ENCODE measurements around the gene TCHHL1.

The TCHHL1 gene

DNA sequence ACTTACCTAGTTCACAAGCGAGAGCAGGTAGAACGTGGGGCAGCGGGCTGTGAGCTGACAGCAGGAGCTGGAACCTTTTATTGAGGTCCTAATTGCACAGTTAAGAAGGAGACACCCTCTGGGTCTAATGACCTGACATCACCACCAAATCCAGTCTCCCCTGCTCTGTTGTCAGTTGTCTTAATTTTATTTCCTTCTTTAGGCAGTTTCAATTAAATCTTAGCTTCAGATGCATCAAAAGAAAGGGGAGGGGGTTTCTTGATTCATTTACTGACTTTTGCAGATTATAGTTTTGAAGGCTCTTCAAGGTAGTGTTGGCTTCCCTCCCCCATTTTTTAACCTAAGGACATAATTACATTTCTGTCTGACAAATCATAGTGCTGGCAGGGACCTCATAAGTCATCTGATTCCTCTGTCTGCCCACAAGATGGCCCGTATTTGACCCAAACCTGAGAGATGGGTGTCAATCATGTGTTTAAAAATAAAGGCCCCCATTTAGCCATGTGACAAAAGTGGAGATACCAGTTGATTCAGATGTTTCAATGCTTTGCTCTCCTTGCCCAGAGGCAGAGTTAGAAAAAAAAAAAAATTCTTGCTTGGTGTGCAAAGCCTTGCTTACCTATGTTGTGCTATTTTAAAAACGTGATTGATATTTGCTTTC is at the start of gene TCHHL1:
TSS of gene TCHHL1 (minus strand) at position 51 of the 661 bp plus-strand sequence. CDS start 921 bp downstream, outside the sequence.
- DNase-seq: no peak

- DNase-seq: no peak
These were observed 48.4 kb upstream of the TCHHL1 start for GRCh38 chr1:152137215-152137614.

GRCh38 chr1:152130186-152130585 is 41.3 kb upstream of the TCHHL1 start:
- no peak for DNase-seq

GRCh38 chr1:152127673-152128072 is 38.8 kb upstream of the TCHHL1 start:
- no peak for DNase-seq

- DNase-seq: no peak
These were observed 37.1 kb upstream of the TCHHL1 start for GRCh38 chr1:152125834-152126443.

DNA sequence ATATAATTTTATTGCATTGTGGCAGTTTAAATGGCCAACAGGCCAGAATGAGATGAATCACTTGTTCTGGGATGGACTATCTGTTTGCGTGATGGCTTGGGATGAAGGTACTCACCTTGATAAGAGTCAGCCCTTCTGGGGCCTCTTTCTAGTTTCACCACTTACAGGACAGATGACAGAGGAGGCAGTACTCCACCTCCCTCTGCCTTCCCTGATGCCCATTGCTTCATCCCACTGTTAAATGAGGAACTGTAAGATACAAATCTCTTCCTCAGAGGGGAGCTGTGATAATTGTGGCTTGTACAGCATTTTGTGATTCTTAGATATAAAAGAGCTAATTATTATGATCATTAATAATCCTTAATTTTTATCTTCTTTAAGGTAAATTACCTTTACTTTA is 30.1 kb upstream of the TCHHL1 start:
- DNase-seq: no peak

DNA sequence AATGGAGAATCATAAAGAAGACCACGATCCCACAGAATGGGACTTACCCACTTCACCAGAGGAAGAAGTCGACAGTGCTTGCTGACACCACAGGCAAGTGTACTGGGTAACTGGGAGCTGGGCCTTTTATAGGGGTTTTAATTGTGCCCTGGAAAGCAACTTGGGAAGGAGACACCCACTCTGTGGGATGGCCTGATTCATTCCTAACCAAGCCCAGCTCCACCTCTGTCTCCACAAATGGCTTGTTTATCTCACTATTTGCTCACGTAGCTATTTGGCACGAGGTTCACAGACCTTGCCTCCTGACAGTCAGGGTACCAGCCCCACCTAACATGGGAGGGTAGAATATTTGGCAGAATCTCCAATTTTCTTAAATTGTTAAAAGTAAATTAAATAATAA is 26.5 kb upstream of the TCHHL1 start, which contains the start of gene TCHH:
TSS of gene TCHH (minus strand) at position 101 of the 400 bp plus-strand sequence. CDS start 1,364 bp downstream, outside the sequence.
- no peak for DNase-seq

- no peak for DNase-seq
These were observed 24.1 kb upstream of the TCHHL1 start for GRCh38 chr1:152112885-152113432.

DNA sequence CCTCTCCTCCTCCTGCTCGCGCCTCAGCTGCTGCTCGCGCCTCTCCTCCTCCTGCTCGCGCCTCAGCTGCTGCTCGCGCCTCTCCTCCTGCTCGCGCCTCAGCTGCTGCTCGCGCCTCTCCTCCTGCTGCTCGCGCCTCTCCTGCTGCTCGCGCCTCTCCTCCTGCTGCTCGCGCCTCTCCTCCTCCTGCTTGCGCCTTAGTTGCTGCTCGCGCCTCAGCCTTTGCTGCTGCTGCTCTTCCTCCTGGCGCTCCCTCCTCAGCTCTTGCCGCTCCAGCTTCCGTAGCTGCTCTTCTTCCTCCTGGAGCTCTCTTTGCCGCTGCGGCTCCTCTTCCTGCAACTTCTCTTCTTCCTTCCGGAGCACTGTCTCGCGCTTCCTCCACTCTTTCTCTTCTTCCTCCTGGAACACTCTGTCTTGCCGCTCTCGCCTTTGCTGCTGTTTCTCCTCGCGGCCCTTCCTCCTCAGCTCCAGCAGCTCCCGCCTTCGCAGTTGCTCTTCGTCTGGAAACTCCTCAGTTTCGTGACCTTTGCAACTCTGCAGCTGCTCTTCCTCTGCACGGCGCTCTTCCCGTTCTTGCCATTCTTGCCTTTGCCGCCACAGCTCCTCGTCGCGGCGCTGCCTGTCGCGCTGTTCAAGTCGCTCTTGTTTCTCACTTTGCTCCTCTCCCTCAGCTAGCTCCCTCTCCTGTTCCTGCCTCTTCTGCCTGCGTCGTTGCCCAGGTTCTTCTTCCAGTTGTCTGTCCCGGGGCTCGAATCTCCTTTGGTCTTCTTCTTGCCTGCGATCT is 23.4 kb upstream of the TCHHL1 start:
- DNase-seq: no peak

DNA sequence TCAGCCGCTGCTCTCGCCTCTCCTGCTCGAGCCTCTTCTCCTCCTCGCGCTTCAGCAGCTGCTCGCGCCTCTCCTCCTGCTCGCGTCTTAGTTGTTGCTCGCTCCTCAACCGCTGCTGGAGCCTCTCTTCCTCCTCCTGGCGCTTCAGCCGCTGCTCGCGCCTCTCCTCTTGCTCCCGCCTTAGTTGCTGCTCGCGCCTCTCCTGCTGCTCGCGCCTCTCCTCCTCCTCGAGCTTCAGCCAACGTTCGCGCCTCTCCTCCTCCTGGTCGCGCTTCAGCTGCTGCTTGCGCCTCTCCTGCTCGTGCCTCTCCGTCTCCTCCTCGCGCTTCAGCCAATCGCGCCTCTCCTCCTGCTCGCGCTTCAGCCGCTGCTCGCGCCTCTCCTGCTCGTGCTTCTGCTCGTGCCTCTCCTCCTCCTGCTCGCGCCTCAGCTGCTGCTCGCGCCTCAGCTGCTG is 22.7 kb upstream of the TCHHL1 start:
- no peak for DNase-seq

DNA sequence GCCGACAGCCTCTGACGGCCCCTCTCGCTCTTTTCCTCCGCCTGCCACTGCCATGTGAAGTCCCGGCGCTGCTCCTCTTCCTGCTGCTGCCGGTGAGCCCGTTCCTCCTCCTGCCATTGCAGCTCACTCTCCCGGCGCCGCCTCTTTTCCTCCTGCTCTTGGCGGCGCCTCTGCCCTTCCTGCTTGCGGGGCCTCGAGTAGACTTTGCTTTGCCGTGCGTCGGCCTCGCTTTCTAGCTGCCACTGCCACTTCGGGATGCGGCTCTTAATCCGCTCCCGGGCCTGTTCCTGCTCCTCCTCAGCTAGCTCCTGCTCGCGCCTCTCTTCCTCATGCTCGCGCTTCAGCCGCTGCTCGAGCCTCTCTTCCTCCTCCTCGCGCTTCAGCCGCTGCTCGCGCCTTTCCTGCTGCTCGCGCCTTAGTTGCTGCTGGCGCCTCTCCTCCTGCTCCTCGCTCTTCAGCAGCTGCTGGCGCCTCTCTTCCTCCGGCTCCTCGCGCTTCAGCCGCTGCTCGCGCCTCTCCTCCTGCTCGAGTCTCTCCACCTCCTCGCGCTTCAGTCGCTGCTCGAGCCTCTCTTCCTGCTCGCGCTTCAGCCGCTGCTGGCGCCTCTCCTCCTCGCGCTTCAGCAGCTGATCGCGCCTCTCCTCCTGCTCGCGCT is 22.1 kb upstream of the TCHHL1 start:
- DNase-seq: peak; percentile 1

DNA sequence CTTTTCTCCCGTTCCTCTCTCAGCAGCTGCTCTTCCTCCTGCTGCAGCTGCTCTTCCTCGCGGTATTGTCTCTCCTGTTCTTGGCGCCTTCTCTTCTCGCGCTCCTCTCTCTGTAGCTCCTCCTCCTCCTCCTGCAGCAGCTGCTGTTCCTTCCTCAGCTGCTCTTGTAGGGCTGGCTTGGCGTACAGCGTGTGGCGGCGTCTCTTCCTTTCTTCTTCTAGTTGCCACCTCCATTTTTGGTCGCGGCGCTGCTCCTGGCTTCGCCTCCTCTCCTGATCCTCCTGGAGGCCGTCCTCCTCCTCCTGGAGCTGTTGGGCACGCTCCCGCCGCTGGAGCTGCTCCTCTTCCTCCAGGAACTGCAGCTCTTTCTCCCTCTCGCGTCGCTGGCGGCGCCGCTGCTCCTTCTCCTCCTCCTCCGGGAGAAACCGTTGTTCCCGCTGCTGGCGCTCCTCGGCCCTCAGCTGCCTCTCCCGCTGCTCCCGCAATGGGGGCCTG is 21.5 kb upstream of the TCHHL1 start:
- peak; percentile 22 for DNase-seq

GRCh38 chr1:152109998-152110294 is 21.1 kb upstream of the TCHHL1 start:
- peak; percentile 22 for DNase-seq

DNA sequence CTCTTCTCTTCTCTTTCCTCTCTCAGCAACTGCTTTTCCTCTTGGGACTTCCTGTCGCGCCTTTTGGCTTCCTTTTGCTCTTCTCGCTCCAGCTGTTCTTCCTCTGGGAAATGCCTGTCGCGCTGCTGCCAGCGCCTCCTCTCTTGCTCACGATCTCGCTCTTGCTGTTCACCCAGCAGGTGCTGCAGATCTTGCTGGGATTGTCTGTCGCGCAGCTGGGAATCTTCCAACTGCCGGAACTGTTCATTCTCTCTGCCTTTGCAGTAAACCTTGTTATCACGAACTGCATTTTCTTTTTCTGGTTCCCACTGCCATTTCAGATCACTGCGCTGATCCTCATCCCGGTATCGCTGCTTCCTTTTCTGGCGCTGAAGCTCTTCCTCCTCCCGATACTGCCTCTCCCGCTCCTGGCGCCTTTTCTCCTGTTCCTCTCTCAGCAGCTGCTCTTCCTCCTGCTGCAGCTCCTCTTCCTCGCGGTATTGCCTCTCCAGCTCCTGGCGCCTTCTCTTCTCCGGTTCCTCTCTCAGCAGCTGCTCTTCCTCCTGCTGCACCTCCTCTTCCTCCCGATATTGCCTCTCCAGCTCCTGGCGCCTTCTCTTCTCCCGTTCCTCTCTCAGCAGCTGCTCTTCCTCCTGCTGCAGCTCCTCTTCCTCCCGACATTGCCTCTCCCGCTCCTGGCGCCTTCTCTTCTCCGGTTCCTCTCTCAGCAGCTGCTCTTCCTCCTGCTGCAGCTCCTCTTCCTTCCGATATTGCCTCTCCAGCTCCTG is 20.6 kb upstream of the TCHHL1 start:
- no peak for DNase-seq

- DNase-seq: no peak
These were observed 20.0 kb upstream of the TCHHL1 start for GRCh38 chr1:152108882-152109222.

DNA sequence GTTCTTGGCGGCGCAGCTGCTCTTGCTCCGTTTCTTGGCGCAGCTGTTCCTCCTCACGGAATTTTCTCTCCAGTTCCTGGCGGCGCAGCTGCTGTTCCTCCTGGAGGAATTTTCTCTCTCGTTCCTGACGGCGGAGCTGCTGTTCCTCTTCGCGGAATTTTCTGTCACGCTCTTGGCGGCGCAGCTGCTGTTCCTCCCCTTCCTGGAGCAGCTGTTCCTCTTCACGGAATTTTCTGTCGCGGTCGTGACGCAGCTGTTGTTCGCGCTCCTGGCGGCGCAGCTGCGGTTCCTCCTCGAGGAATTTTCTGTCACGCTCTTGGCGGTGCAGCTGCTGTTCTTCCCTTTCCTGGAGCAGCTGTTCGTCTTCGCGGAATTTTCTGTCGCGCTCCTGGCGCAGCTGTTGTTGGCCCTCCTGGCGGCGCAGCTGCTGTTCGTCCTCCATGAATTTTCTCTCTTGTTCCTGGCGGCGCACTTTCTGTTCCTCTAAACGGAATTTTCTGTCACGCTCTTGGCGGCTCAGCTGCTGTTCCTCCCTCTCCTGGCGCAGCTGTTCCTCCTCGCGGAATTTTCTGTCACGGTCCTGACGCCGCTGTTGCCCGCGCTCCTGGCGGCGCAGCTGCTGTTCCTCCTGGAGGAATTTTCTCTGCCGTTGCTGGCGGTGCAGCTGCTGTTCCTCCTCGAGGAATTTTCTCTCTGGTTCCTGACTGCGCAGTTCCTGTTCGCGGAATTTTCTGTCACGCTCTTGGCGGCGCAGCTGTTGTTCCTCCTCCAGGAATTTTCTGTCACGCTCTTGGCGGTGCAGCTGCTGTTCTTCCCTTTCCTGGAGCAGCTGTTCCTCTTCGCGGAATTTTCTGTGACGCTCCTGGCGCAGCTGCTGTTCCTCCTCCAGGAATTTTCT is 19.4 kb upstream of the TCHHL1 start:
- DNase-seq: no peak

- no peak for DNase-seq
These were observed 18.4 kb upstream of the TCHHL1 start for GRCh38 chr1:152107031-152107983.

GRCh38 chr1:152104854-152105253 is 16.0 kb upstream of the TCHHL1 start:
- DNase-seq: no peak

GRCh38 chr1:152096931-152097330 is 8.1 kb upstream of the TCHHL1 start:
- DNase-seq: no peak

DNA sequence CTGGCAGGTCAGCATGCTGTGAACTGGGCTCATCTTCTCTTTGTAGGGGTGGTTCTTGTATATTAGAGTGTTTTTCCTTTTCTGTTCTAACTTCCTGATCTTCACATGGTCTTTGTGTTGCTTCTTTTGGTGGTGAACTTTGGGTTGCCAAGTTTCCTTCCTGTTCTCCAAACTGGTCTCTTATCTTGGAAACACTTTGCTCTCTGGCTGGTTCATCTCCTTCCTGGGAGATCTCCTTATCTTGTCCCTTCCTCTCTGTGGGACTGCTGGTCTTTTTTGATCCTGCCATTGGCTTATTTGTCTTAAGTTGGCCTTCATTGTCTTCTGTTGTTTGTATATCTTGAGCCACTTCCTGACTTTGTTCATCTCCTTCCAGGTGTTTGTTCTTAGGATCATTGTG is 2.1 kb downstream of the TCHHL1 start:
- DNase-seq: no peak

Measured in NCI-H2029 treated with DMSO at 0.1 percent for 48 hours (cell line).